Endothelial cell of coronary artery (primary cell): ENCODE measurements around the gene GRIK3. TPM values are rescaled to one million over a fixed set of nuclear protein-coding genes. Genes with fewer than 3 reads are reported as not detected.

Experiments
- total RNA-seq: library from RNA; depleted of rRNA; stranded (reverse); fragments of >200 nt; gene quantifications from 2 replicates; pipeline ENCODE4 v1.2.3, GENCODE V29; 2014

The GRIK3 gene
- total RNA-seq = not detected in 2 replicates

DNA sequence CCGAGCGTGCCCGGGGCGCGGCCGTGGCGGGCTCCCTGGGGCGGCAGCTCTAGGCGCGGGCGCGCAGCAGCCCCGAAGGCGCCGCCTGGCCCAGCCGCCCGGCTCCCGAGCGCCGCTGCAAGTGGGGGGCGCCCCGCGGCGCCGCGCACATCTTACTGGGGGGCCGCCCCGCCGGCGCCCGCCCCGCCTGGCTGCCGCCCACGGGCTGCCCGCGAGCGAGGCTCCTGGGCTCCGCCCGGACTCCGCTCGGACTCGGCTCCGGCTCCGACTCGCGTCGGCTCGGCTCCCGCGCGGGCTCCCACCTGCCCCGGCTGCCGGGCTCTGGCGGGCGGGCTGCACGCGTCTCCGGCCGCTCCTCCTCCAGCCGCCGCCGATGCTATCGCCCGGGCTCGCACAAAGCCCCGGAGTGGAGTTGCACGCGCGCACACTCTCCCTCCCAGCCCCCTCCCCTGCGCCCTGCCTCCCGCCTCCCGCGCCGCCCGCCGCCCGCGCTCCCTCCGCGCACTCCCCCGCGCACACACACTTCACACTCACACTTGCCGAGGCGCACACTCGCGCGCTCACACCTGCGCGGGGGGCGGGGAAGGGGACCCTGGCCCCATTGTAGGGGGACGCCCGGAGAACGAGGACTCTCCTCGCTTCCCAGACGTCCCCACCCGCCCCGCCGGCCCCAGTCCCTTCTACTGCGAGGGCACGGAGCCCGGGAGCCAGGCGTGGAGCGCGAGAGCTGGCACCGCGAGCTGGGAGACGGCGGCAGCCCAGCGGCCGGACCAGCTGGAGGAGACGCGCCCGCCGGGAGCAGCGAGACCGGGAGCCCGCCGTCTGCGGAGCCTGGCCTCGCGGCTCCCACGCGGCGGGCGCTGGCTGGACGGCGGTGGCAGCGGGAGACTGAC lies at the start of gene GRIK3:
TSS of gene GRIK3 (minus strand) at position 395 of the 893 bp plus-strand sequence. CDS start 407 bp downstream, outside the sequence.

